ENCODE data around the gene SLC7A10. TPM values are rescaled to one million over a fixed set of nuclear protein-coding genes. Genes with fewer than 3 reads are reported as not detected.
"Not testable (repeated sequence)": the region's sequence is repeated elsewhere in the genome, so short reads cannot be mapped to it uniquely, and the experiment has no call there.

Gene SLC7A10
- total and polyA plus RNA-seq, 7 donors = 0.27 to 1.4 (median 1.1) TPM; not detected in 4

- Histone ChIP-seq H3K27me3 (peaks cover 28 to 84% (median 45%) of the 10 kb centered on the region in 3 donors), H3K4me1 (peaks cover 0 to 21% (median 13%) of the 10 kb centered on the region in 4 donors), H3K36me3 (no peaks in the 10 kb centered on the region), H3K27ac (no peak overlapping the region), H3K4me3 (peak overlapping the region in 1 of 4 donors; percentile 14), H3K9me3 (peaks cover 3 to 17% (median 13%) of the 10 kb centered on the region in 4 donors)
- intact Hi-C loops (cut with DNase I) = no loop called here
- TF ChIP-seq EP300 (IDR thresholded peaks at IDR 0.05) (no peak), POLR2AphosphoS5 (IDR thresholded peaks at IDR 0.05) (no peak), POLR2A (IDR thresholded peaks at IDR 0.05) (no peak)
- TF ChIP-seq, protein P1, sequence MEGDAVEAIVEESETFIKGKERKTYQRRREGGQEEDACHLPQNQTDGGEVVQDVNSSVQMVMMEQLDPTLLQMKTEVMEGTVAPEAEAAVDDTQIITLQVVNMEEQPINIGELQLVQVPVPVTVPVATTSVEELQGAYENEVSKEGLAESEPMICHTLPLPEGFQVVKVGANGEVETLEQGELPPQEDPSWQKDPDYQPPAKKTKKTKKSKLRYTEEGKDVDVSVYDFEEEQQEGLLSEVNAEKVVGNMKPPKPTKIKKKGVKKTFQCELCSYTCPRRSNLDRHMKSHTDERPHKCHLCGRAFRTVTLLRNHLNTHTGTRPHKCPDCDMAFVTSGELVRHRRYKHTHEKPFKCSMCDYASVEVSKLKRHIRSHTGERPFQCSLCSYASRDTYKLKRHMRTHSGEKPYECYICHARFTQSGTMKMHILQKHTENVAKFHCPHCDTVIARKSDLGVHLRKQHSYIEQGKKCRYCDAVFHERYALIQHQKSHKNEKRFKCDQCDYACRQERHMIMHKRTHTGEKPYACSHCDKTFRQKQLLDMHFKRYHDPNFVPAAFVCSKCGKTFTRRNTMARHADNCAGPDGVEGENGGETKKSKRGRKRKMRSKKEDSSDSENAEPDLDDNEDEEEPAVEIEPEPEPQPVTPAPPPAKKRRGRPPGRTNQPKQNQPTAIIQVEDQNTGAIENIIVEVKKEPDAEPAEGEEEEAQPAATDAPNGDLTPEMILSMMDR (IDR thresholded peaks at IDR 0.05) = no peak
- 61 to 69% methylated on average over 18 of the region's 18 CpGs for WGBS, 2 donors
- DNase-seq = no peak
Measured at GRCh38 chr19:33224694-33225457, 774 bp downstream of the SLC7A10 start.

- intact Hi-C loops (cut with DNase I); H3K9me3 ChIP-seq; H3K27ac ChIP-seq; H3K36me3 ChIP-seq; H3K4me3 ChIP-seq; DNase-seq: not testable (repeated sequence)
- WGBS, 2 donors = 85 to 89% methylated on average over 2 of the region's 2 CpGs
- H3K4me1 ChIP-seq = peaks cover 0 to 21% (median 13%) of the 10 kb centered on the region in 4 donors
- peaks cover 26 to 65% (median 41%) of the 10 kb centered on the region in 3 donors for H3K27me3 ChIP-seq
Measured at GRCh38 chr19:33222255-33222654, 3.4 kb downstream of the SLC7A10 start.

DNA sequence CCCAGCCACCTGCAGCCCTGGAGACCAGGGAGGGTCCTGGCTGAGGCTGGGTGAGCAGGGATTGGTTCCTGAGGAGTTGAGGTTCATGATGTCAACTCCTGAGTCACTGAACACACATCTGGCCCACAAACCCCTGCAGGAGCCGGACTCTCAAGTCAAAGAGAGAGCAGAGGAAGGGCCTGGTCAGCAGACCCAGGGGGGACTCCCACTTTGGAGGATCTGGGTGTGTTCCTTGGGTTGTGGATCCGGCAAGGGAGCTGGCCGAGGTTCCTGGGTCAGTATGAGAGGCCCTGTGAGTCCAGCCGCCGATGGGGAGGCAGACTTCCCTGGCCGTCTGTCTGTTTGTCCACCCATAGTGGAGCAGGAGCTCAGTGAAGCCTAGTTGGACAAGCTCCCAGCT is 4.0 kb downstream of the SLC7A10 start:
- H3K4me3 ChIP-seq = no peak overlapping the region
- no peaks in the 10 kb centered on the region for H3K36me3 ChIP-seq
- 81 to 89% methylated on average over 6 of the region's 6 CpGs for WGBS, 2 donors
- H3K4me1 ChIP-seq = peaks cover 0 to 17% (median 11%) of the 10 kb centered on the region in 4 donors
- H3K27ac ChIP-seq = no peak overlapping the region
- no peaks in the 10 kb centered on the region for H3K9me3 ChIP-seq
- peaks cover 20 to 59% (median 35%) of the 10 kb centered on the region in 3 donors for H3K27me3 ChIP-seq
- intact Hi-C loops (cut with DNase I) = no loop called here
- TF ChIP-seq POLR2A (IDR thresholded peaks at IDR 0.05) = no peak
- TF ChIP-seq EP300 (IDR thresholded peaks at IDR 0.05) = no peak
- TF ChIP-seq, protein P1 (IDR thresholded peaks at IDR 0.05) = no peak
- no peak for TF ChIP-seq POLR2AphosphoS5 (IDR thresholded peaks at IDR 0.05)
- no peak for DNase-seq

GRCh38 chr19:33220735-33221134 is 4.9 kb downstream of the SLC7A10 start:
- Histone ChIP-seq H3K9me3 (no peaks in the 10 kb centered on the region), H3K36me3 (no peaks in the 10 kb centered on the region), H3K27me3 (peaks cover 12 to 50% (median 26%) of the 10 kb centered on the region in 3 donors), H3K4me3 (no peak overlapping the region), H3K4me1 (peaks cover 0 to 9% (median 7%) of the 10 kb centered on the region in 4 donors), H3K27ac (no peak overlapping the region)
- TF ChIP-seq, protein P1 (IDR thresholded peaks at IDR 0.05) = no peak
- TF ChIP-seq POLR2A (IDR thresholded peaks at IDR 0.05) (no peak), EP300 (IDR thresholded peaks at IDR 0.05) (no peak)
- intact Hi-C loops (cut with DNase I) = no loop called here
- no peak for DNase-seq
- 84 to 89% methylated on average over 9 of the region's 9 CpGs for WGBS, 2 donors

GRCh38 chr19:33220115-33220514 is 5.5 kb downstream of the SLC7A10 start:
- no peak for TF ChIP-seq POLR2AphosphoS5 (IDR thresholded peaks at IDR 0.05)
- TF ChIP-seq POLR2A (IDR thresholded peaks at IDR 0.05) = no peak
- TF ChIP-seq EP300 (IDR thresholded peaks at IDR 0.05) = no peak
- TF ChIP-seq, protein P1 (IDR thresholded peaks at IDR 0.05) = no peak
- Histone ChIP-seq H3K27me3 (peaks cover 6 to 44% (median 20%) of the 10 kb centered on the region in 3 donors), H3K36me3 (no peaks in the 10 kb centered on the region), H3K9me3 (no peaks in the 10 kb centered on the region), H3K4me1 (peaks cover 0 to 3% (median 1%) of the 10 kb centered on the region in 4 donors), H3K27ac (no peak overlapping the region), H3K4me3 (no peak overlapping the region)
- 83 to 88% methylated on average over 18 of the region's 18 CpGs for WGBS, 2 donors
- intact Hi-C loops (cut with DNase I) = no loop called here
- no peak for DNase-seq
